Nephron (organoid): Measurements from ENCODE around the gene RSL1D1.

Experiments
- H3K27ac Mint-ChIP-seq, 3 experiments: 2 replicates each; pipeline ENCODE4 v1.8.0; 2020; ENCODE audit warnings: mixed read lengths in 3 of 3, mild to moderate bottlenecking in 2 of 3, moderate library complexity in 1 of 3
- H3K27me3 Mint-ChIP-seq: 2 replicates; pipeline ENCODE4 v1.8.0; 2021; ENCODE audit warnings: low read depth, mild to moderate bottlenecking, moderate library complexity, mixed read lengths
- H3K36me3 Mint-ChIP-seq: 2 replicates; pipeline ENCODE4 v1.8.0; 2020; ENCODE audit warnings: low read depth, mixed read lengths
- H3K4me1 Mint-ChIP-seq: 2 replicates; pipeline ENCODE4 v1.8.0; 2020; ENCODE audit warnings: mixed read lengths
- H3K4me3 Mint-ChIP-seq, 3 experiments: 2 replicates each; pipeline ENCODE4 v1.8.0; 2020; ENCODE audit warnings: mild to moderate bottlenecking in 3 of 3, mixed read lengths in 3 of 3, moderate library complexity in 2 of 3
- H3K9me3 Mint-ChIP-seq: 2 replicates; pipeline ENCODE4 v1.8.0; 2020; ENCODE audit warnings: mixed read lengths
- CTCF ChIP-seq, 3 experiments: fragments of 200-600 bp; sonication (generic); IDR thresholded peaks; one replicate each; pipeline ENCODE4 v1.5.0; 2021; ENCODE audit warnings: antibody characterized with exemption in 3 of 3; ENCODE audit not compliant: unreplicated experiment in 3 of 3

The RSL1D1 gene

GRCh38 chr16:11875721-11876120 lies 24.4 kb upstream of the RSL1D1 start:
- H3K9me3 Mint-ChIP-seq: no peaks in the 10 kb centered on the region
- H3K4me3 Mint-ChIP-seq: no peak overlapping the region
- no peaks in the 10 kb centered on the region for H3K27me3 Mint-ChIP-seq
- no peak for TF ChIP-seq CTCF (IDR thresholded peaks at IDR 0.05; ENCODE audit: unreplicated experiment in 3 of 3)
- H3K27ac Mint-ChIP-seq: no peak overlapping the region
- H3K4me1 Mint-ChIP-seq: no peaks in the 10 kb centered on the region
- H3K36me3 Mint-ChIP-seq: peaks cover 51% of the 10 kb centered on the region

- H3K27ac Mint-ChIP-seq: no peak overlapping the region
- H3K27me3 Mint-ChIP-seq: no peaks in the 10 kb centered on the region
- no peak for TF ChIP-seq CTCF (IDR thresholded peaks at IDR 0.05; ENCODE audit: unreplicated experiment in 3 of 3)
- no peak overlapping the region for H3K4me3 Mint-ChIP-seq
- no peaks in the 10 kb centered on the region for H3K4me1 Mint-ChIP-seq
- H3K9me3 Mint-ChIP-seq: no peaks in the 10 kb centered on the region
- H3K36me3 Mint-ChIP-seq: peaks cover 42% of the 10 kb centered on the region
Observed at GRCh38 chr16:11871193-11871592, 19.9 kb upstream of the RSL1D1 start.

- TF ChIP-seq CTCF (IDR thresholded peaks at IDR 0.05; ENCODE audit: unreplicated experiment in 3 of 3): no peak
- Mint-ChIP-seq H3K4me3 (no peak overlapping the region), H3K36me3 (peaks cover 34% of the 10 kb centered on the region), H3K27me3 (no peaks in the 10 kb centered on the region), H3K4me1 (no peaks in the 10 kb centered on the region), H3K9me3 (no peaks in the 10 kb centered on the region), H3K27ac (no peak overlapping the region)
Observed at GRCh38 chr16:11870399-11870798, 19.1 kb upstream of the RSL1D1 start.

- peaks cover 26% of the 10 kb centered on the region for H3K36me3 Mint-ChIP-seq
- H3K27me3 Mint-ChIP-seq: no peaks in the 10 kb centered on the region
- no peak overlapping the region for H3K27ac Mint-ChIP-seq
- H3K4me1 Mint-ChIP-seq: no peaks in the 10 kb centered on the region
- no peak for TF ChIP-seq CTCF (IDR thresholded peaks at IDR 0.05; ENCODE audit: unreplicated experiment in 3 of 3)
- no peaks in the 10 kb centered on the region for H3K9me3 Mint-ChIP-seq
- no peak overlapping the region for H3K4me3 Mint-ChIP-seq
Observed at GRCh38 chr16:11869353-11870228, 18.2 kb upstream of the RSL1D1 start.

GRCh38 chr16:11868412-11868980 lies 17.2 kb upstream of the RSL1D1 start:
- Mint-ChIP-seq H3K9me3 (no peaks in the 10 kb centered on the region), H3K27me3 (no peaks in the 10 kb centered on the region), H3K27ac (no peak overlapping the region), H3K4me3 (no peak overlapping the region), H3K4me1 (no peaks in the 10 kb centered on the region), H3K36me3 (peaks cover 20% of the 10 kb centered on the region)
- no peak for TF ChIP-seq CTCF (IDR thresholded peaks at IDR 0.05; ENCODE audit: unreplicated experiment in 3 of 3)
